C4-2B (cell line): ENCODE data around the gene DPF3.

Source experiments
- ZFX ChIP-seq: fragments of 450-650 bp; IDR thresholded peaks from 2 replicates; pipeline ENCODE4 v1.6.1; 2017
- TF ChIP-seq, protein P1 (sequence below): fragments of 450-650 bp; conservative IDR thresholded peaks from 2 replicates; pipeline ENCODE4 v1.5.1; 2017; ENCODE audit warnings: mild to moderate bottlenecking

DNA sequence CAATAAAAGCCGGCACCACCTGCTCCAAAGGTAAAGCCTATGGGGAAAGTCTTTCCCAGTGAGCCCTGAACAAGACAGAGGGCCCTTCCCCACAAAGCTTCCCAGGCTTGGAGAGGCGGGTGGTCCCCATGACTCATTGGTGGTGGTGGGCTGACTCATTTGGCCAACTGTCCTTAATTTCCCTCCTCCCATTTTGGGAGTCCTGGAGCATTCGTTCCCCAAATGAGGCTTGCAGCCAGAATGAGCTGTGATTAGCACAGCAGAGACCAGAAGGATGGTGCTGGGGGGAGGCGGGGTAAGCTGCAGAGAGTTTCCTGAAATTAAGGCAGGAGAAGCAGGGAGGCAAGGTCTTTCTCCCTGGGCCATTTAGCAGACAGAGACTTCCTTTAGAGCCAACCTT lies 241.7 kb downstream of the DPF3 start:
- TF ChIP-seq, protein P1, sequence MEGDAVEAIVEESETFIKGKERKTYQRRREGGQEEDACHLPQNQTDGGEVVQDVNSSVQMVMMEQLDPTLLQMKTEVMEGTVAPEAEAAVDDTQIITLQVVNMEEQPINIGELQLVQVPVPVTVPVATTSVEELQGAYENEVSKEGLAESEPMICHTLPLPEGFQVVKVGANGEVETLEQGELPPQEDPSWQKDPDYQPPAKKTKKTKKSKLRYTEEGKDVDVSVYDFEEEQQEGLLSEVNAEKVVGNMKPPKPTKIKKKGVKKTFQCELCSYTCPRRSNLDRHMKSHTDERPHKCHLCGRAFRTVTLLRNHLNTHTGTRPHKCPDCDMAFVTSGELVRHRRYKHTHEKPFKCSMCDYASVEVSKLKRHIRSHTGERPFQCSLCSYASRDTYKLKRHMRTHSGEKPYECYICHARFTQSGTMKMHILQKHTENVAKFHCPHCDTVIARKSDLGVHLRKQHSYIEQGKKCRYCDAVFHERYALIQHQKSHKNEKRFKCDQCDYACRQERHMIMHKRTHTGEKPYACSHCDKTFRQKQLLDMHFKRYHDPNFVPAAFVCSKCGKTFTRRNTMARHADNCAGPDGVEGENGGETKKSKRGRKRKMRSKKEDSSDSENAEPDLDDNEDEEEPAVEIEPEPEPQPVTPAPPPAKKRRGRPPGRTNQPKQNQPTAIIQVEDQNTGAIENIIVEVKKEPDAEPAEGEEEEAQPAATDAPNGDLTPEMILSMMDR: no peak
- no peak for TF ChIP-seq ZFX
